Trophoblast cell (in vitro differentiated cells and primary cell): ENCODE data around the gene EYA2.

Experiments used
- DNase-seq, 2 donors: peaks; one replicate each; pipeline ENCODE4 v3.0.0-alpha.2; 2016
- H2AFZ ChIP-seq: 2 replicates; pipeline ENCODE4 v1.6.1; 2013; ENCODE audit warnings: low read length, moderate library complexity, mild to moderate bottlenecking; ENCODE audit not compliant: insufficient read depth, poor library complexity
- H2AK5ac ChIP-seq: 2 replicates; pipeline ENCODE4 v1.6.1; 2013; ENCODE audit warnings: mild to moderate bottlenecking, low read length
- H2BK120ac ChIP-seq: 2 replicates; pipeline ENCODE4 v1.6.1; 2013; ENCODE audit warnings: low read length, mild to moderate bottlenecking, moderate library complexity; ENCODE audit not compliant: insufficient read depth, poor library complexity
- H2BK12ac ChIP-seq: 2 replicates; pipeline ENCODE4 v1.6.1; 2013; ENCODE audit warnings: mild to moderate bottlenecking, low read length, moderate library complexity
- H2BK5ac ChIP-seq: 2 replicates; pipeline ENCODE4 v1.6.1; 2013; ENCODE audit warnings: low read length, low read depth, moderate library complexity, mild to moderate bottlenecking; ENCODE audit not compliant: poor library complexity
- H3K14ac ChIP-seq: 2 replicates; pipeline ENCODE4 v1.6.1; 2013; ENCODE audit warnings: mild to moderate bottlenecking, low read length
- H3K18ac ChIP-seq: 2 replicates; pipeline ENCODE4 v1.6.1; 2013; ENCODE audit warnings: mild to moderate bottlenecking, low read length
- H3K23ac ChIP-seq: 2 replicates; pipeline ENCODE4 v1.6.1; 2013; ENCODE audit warnings: low read length
- H3K27ac ChIP-seq: 2 replicates; pipeline ENCODE4 v1.5.1; 2013; ENCODE audit warnings: low read depth, mild to moderate bottlenecking, inconsistent platforms, low read length, moderate library complexity
- H3K27me3 ChIP-seq: 2 replicates; pipeline ENCODE4 v1.6.1; 2013; ENCODE audit warnings: inconsistent platforms, mild to moderate bottlenecking, low read length, moderate library complexity; ENCODE audit not compliant: insufficient read depth
- H3K36me3 ChIP-seq, 2 experiments: 1 replicate in 1 of 2; 2 replicates in 1 of 2; pipeline ENCODE4 v1.6.1; 2013; ENCODE audit warnings: low read length in 2 of 2, mild to moderate bottlenecking in 2 of 2, moderate library complexity in 1 of 2; ENCODE audit not compliant: insufficient read depth in 2 of 2, control insufficient read depth in 1 of 2
- H3K4ac ChIP-seq: 2 replicates; pipeline ENCODE4 v1.6.1; 2013; ENCODE audit warnings: low read depth, mild to moderate bottlenecking, low read length, moderate library complexity
- H3K4me1 ChIP-seq, 2 experiments: 1 replicate in 1 of 2; 2 replicates in 1 of 2; pipeline ENCODE4 v1.6.1; 2013; ENCODE audit warnings: low read length in 2 of 2, mild to moderate bottlenecking in 2 of 2, moderate library complexity in 1 of 2; ENCODE audit not compliant: insufficient read depth in 2 of 2, control insufficient read depth in 1 of 2
- H3K4me2 ChIP-seq: 2 replicates; pipeline ENCODE4 v1.6.1; 2013; ENCODE audit warnings: inconsistent platforms, mild to moderate bottlenecking, low read length, moderate library complexity
- H3K4me3 ChIP-seq: 2 replicates; pipeline ENCODE4 v1.5.1; 2013; ENCODE audit warnings: mild to moderate bottlenecking, low read depth, low read length, inconsistent platforms
- H3K79me1 ChIP-seq: one replicate; pipeline ENCODE4 v1.6.1; 2013; ENCODE audit warnings: low read length
- H3K79me2 ChIP-seq: 2 replicates; pipeline ENCODE4 v1.6.1; 2013; ENCODE audit warnings: low read length, mild to moderate bottlenecking; ENCODE audit not compliant: control insufficient read depth, insufficient read depth, poor library complexity
- H3K9ac ChIP-seq: 2 replicates; pipeline ENCODE4 v1.6.1; 2013; ENCODE audit warnings: mild to moderate bottlenecking, low read length
- H3K9me3 ChIP-seq: 2 replicates; pipeline ENCODE4 v1.6.1; 2013; ENCODE audit warnings: low read depth, mild to moderate bottlenecking, control low read depth, inconsistent platforms, low read length; ENCODE audit not compliant: insufficient read depth
- H4K12ac ChIP-seq: 2 replicates; pipeline ENCODE4 v1.6.1; 2013; ENCODE audit warnings: low read depth, mild to moderate bottlenecking, low read length, moderate library complexity
- H4K8ac ChIP-seq: 2 replicates; pipeline ENCODE4 v1.6.1; 2013; ENCODE audit warnings: low read depth, mild to moderate bottlenecking, low read length, moderate library complexity
- H4K91ac ChIP-seq: one replicate; pipeline ENCODE4 v1.6.1; 2013; ENCODE audit warnings: low read depth, mild to moderate bottlenecking, low read length, moderate library complexity
- WGBS: extraction: QIAGEN DNeasy Blood & Tissue Kit; methylation state at CpG from one replicate; pipeline ENCODE4 v1.1.7; 2013; ENCODE audit warnings: missing lambda C conversion rate; ENCODE audit not compliant: insufficient read length, insufficient coverage; ENCODE audit errors: extremely low coverage; 5-methylcytosine and 5-hydroxymethylcytosine counted together

The EYA2 gene

DNA sequence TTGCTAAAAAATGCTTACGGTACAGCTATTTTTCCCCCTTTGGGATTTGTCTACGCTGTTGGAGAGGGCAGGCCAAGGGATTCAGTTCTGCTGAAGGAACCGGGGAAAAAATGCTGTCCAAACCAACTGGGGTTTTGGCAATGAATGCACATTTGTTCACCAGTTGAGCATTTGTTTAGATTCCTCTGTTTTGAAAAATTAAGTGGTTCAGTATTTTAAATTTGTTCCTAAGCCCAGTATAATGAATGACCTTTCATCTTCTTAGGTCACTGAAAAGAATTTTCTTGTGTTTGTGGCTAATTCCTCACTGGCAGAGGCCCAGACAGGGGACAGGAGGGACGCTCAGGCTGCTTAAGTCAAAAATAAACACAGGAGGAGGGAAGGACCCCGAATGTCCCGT is 10.8 kb upstream of the EYA2 start:
- no CpG with 5 or more reads among the region's 6 CpGs for WGBS
- Histone ChIP-seq H3K18ac (no peak overlapping the region), H3K23ac (no peak overlapping the region), H2AFZ (no peak overlapping the region), H3K4me1 (no peaks in the 10 kb centered on the region), H2AK5ac (no peak overlapping the region), H4K12ac (no peak overlapping the region), H4K91ac (no peak overlapping the region), H3K4ac (no peak overlapping the region), H3K14ac (no peak overlapping the region), H2BK120ac (no peak overlapping the region), H3K27me3 (no peaks in the 10 kb centered on the region), H2BK12ac (no peak overlapping the region), H3K27ac (no peak overlapping the region), H3K79me2 (no peaks in the 10 kb centered on the region), H3K36me3 (no peaks in the 10 kb centered on the region), H3K79me1 (no peaks in the 10 kb centered on the region), H3K9me3 (no peaks in the 10 kb centered on the region), H3K9ac (no peak overlapping the region), H3K4me2 (no peak overlapping the region), H3K4me3 (no peak overlapping the region), H2BK5ac (no peak overlapping the region), H4K8ac (no peak overlapping the region)
- no peak for DNase-seq

- peaks cover 4% of the 10 kb centered on the region for H3K79me1 ChIP-seq
- no peak overlapping the region for H3K4me2 ChIP-seq
- no peak overlapping the region for H3K4ac ChIP-seq
- H2BK5ac ChIP-seq, result no peak overlapping the region
- no peaks in the 10 kb centered on the region for H3K27me3 ChIP-seq
- H2AFZ ChIP-seq, result no peak overlapping the region
- H3K18ac ChIP-seq, result no peak overlapping the region
- no peak overlapping the region for H4K12ac ChIP-seq
- no peak overlapping the region for H4K91ac ChIP-seq
- H2AK5ac ChIP-seq, result no peak overlapping the region
- H3K9ac ChIP-seq, result no peak overlapping the region
- no peak overlapping the region for H3K14ac ChIP-seq
- H3K36me3 ChIP-seq, result no peaks in the 10 kb centered on the region
- H3K27ac ChIP-seq, result no peak overlapping the region
- no peak overlapping the region for H3K23ac ChIP-seq
- H2BK12ac ChIP-seq, result no peak overlapping the region
- H3K79me2 ChIP-seq, result peaks cover 4% of the 10 kb centered on the region
- H3K4me3 ChIP-seq, result no peak overlapping the region
- H4K8ac ChIP-seq, result no peak overlapping the region
- H2BK120ac ChIP-seq, result no peak overlapping the region
- H3K9me3 ChIP-seq, result no peaks in the 10 kb centered on the region
- peaks cover 0 to 4% of the 10 kb centered on the region in 2 experiments for H3K4me1 ChIP-seq
- DNase-seq, result no peak
Measured at GRCh38 chr20:46890682-46891081, 4.0 kb upstream of the EYA2 start.

DNA sequence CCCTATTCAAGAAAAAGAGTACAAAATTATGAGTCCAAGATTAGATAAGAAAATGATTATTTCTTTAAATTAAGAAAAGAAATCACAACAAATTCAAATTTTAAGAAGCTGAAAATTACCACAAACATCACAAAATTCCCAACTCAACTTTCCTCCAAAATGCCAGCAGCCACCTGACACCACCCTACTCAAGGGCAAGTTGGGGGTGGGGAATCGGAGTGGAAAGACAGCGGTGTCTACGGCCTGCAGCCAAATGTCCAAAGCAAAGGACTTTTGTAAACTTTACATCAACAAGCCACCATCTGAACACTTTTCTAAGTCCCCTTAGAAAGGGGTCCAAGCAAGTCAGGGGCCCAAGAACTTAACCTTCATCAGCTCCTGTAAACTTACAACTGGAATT is 1.6 kb upstream of the EYA2 start:
- H2AFZ ChIP-seq, result no peak overlapping the region
- peaks cover 8 to 12% of the 10 kb centered on the region in 2 experiments for H3K4me1 ChIP-seq
- no peak overlapping the region for H4K91ac ChIP-seq
- H2BK12ac ChIP-seq, result peak overlapping the region; percentile 9
- H3K14ac ChIP-seq, result no peak overlapping the region
- H3K4ac ChIP-seq, result no peak overlapping the region
- H2BK120ac ChIP-seq, result no peak overlapping the region
- H3K18ac ChIP-seq, result no peak overlapping the region
- H3K27ac ChIP-seq, result no peak overlapping the region
- H3K4me3 ChIP-seq, result no peak overlapping the region
- H3K36me3 ChIP-seq, result no peaks in the 10 kb centered on the region
- no peak for DNase-seq
- no peaks in the 10 kb centered on the region for H3K27me3 ChIP-seq
- no peak overlapping the region for H3K4me2 ChIP-seq
- no peak overlapping the region for H4K12ac ChIP-seq
- H3K9ac ChIP-seq, result no peak overlapping the region
- H4K8ac ChIP-seq, result peak overlapping the region; percentile 44
- H2BK5ac ChIP-seq, result no peak overlapping the region
- H3K23ac ChIP-seq, result no peak overlapping the region
- no peaks in the 10 kb centered on the region for H3K9me3 ChIP-seq
- H3K79me1 ChIP-seq, result peaks cover 4% of the 10 kb centered on the region
- H3K79me2 ChIP-seq, result peaks cover 6% of the 10 kb centered on the region
- no peak overlapping the region for H2AK5ac ChIP-seq
- no CpG with 5 or more reads among the region's 3 CpGs for WGBS

- Histone ChIP-seq H2AFZ (no peak overlapping the region), H2BK12ac (peak overlapping the region; percentile 84), H4K8ac (peak overlapping the region; percentile 39), H3K14ac (no peak overlapping the region), H3K9me3 (no peaks in the 10 kb centered on the region), H3K18ac (no peak overlapping the region), H3K4me3 (peak overlapping the region; percentile 79), H3K9ac (no peak overlapping the region), H4K91ac (no peak overlapping the region), H3K27ac (no peak overlapping the region), H3K4me1 (peaks cover 8 to 12% of the 10 kb centered on the region in 2 experiments), H2BK5ac (no peak overlapping the region), H4K12ac (no peak overlapping the region), H3K36me3 (no peaks in the 10 kb centered on the region), H3K27me3 (no peaks in the 10 kb centered on the region), H3K23ac (no peak overlapping the region), H3K4ac (no peak overlapping the region), H2AK5ac (no peak overlapping the region), H3K79me2 (peaks cover 6% of the 10 kb centered on the region), H3K4me2 (peak overlapping the region; percentile 92), H2BK120ac (peak overlapping the region; percentile 18), H3K79me1 (peaks cover 4% of the 10 kb centered on the region)
- DNase-seq, result peak in 1 of 2 donors; percentile 13
- no CpG with 5 or more reads among the region's 11 CpGs for WGBS
Measured at GRCh38 chr20:46893877-46894578, 615 bp upstream of the EYA2 start.
